ENCODE results near the gene SPSB3. TPM values are rescaled to one million over a fixed set of nuclear protein-coding genes. Genes with fewer than 3 reads are reported as not detected.

SPSB3 gene
- total and polyA plus RNA-seq, 4 donors: 27.7 to 60.5 (median 37.8) TPM

DNA sequence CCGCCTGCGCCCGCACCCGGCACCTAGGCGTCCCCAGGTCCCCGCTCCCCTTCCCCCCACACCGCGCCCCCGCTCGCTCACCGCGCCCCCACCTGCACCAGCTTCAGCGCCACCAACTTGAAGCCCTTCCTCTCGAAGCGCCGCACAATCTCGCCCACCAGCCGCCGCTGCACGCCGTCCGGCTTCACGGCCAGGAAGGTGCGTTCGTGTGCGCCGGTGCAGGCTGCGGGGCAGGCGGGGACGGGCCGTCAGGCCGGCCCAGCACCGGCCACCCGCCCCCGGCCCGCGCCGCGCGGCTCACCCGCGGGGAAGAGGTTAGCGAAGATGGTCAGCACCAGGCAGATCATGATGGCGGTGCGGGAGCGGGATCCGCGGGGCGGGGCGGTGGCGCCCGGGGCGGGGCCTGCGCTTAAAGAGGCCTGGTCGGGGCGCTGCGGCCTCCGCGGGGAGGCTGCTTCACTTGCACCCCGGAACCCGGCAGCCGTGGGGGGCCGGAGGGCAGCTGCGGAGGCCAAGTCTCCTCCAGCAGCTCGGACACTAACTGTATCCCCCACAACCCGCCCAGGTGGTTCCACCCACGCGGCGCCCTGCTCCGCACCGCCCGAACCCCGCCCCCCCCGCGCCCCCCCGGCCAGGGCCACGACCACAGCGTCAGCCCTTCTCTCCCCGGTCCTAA, 11.0 kb downstream of the SPSB3 start, which contains the start of gene NME3:
Gene NME3 (minus strand): TSS at position 356 of the 676 bp plus-strand sequence. CDS start 9 bp downstream, at position 347.
- Histone ChIP-seq H3K4me3 (ENCODE audit: low read depth in 1 of 3, low read length in 3 of 3) (peak within 1 kb of the TSS; percentile 73 to 93 (median 78)), H3K9me3 (ENCODE audit: control insufficient read depth in 4 of 4, low read length in 3 of 4) (no peaks in the 10 kb centered on the region), H3K9ac (ENCODE audit: low read depth in 1 of 2, low read length in 2 of 2) (peak within 1 kb of the TSS; percentile 21 to 62), H3K27me3 (ENCODE audit: control insufficient read depth in 4 of 4, insufficient read depth in 4 of 4, low read length in 3 of 4) (no peaks in the 10 kb centered on the region), H3K36me3 (ENCODE audit: control insufficient read depth in 4 of 4, insufficient read depth in 3 of 4, low read depth in 1 of 4, low read length in 3 of 4) (peaks cover 0 to 20% (median 5%) of the 10 kb centered on the region in 4 donors), H3K27ac (ENCODE audit: low read depth in 1 of 2, low read length in 2 of 2) (peak within 1 kb of the TSS; percentile 83 to 94), H3K4me1 (ENCODE audit: control insufficient read depth in 4 of 4, insufficient read depth in 4 of 4, low read length in 3 of 4) (peaks cover 10 to 50% (median 29%) of the 10 kb centered on the region in 4 donors)
- WGBS: under 1% methylated on average over 79 of the region's 79 CpGs
- TF ChIP-seq YY1 (IDR thresholded peaks at IDR 0.05) (peak; percentile 23), HNF4G (IDR thresholded peaks at IDR 0.05) (no peak)
- DNase-seq (ENCODE audit: low spot score): peak; percentile 87

DNA sequence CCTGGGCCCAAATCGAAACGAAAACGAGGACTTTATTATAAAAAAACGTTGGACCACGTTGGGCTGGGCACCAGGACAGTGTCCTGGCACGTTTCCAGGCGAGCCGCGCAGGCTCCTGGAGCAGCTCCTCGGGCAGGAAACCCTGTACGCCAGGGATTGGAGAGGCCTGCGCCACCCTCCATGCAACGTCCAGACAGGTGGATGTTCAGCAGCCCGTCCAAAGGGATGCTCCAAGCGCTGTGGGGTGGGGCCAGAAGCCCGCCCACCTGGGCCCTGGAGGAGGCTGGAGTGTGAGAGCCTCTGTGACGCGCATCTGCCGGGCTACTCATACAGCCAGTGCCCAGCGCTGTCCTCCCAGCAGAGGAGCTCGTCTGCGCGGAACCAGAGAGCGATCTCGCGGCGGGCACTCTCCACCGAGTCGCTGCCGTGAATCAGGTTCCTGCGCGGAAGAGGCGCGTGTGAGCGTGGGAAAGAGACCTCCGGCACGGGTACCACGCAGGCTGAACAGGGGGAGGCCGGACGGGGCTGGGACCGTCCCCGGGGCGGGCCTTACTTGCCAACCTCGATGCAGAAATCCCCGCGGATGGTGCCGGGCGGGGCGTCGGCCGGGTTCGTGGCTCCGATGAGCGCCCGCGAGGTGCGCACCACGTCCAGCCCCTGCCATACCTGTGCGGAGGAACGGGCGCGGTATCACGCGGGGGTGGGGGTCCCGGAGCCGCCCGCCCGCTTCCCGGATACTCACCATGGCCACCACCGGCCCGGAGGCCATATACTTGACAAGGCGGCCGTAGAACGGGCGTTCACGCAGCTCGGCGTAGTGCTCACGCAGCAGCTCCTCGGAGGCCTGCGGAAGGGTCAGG, 11.8 kb downstream of the SPSB3 start:
- TF ChIP-seq YY1 (IDR thresholded peaks at IDR 0.05): no peak
- TF ChIP-seq HNF4A (conservative IDR thresholded peaks at IDR 0.05): no peak
- TF ChIP-seq NR2F2 (IDR thresholded peaks at IDR 0.05): no peak
- TF ChIP-seq, protein P1, sequence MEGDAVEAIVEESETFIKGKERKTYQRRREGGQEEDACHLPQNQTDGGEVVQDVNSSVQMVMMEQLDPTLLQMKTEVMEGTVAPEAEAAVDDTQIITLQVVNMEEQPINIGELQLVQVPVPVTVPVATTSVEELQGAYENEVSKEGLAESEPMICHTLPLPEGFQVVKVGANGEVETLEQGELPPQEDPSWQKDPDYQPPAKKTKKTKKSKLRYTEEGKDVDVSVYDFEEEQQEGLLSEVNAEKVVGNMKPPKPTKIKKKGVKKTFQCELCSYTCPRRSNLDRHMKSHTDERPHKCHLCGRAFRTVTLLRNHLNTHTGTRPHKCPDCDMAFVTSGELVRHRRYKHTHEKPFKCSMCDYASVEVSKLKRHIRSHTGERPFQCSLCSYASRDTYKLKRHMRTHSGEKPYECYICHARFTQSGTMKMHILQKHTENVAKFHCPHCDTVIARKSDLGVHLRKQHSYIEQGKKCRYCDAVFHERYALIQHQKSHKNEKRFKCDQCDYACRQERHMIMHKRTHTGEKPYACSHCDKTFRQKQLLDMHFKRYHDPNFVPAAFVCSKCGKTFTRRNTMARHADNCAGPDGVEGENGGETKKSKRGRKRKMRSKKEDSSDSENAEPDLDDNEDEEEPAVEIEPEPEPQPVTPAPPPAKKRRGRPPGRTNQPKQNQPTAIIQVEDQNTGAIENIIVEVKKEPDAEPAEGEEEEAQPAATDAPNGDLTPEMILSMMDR (IDR thresholded peaks at IDR 0.05; ENCODE audit: low read depth, low read length, missing input control): no peak
- TF ChIP-seq JUND (IDR thresholded peaks at IDR 0.05): no peak
- TF ChIP-seq, protein P2, sequence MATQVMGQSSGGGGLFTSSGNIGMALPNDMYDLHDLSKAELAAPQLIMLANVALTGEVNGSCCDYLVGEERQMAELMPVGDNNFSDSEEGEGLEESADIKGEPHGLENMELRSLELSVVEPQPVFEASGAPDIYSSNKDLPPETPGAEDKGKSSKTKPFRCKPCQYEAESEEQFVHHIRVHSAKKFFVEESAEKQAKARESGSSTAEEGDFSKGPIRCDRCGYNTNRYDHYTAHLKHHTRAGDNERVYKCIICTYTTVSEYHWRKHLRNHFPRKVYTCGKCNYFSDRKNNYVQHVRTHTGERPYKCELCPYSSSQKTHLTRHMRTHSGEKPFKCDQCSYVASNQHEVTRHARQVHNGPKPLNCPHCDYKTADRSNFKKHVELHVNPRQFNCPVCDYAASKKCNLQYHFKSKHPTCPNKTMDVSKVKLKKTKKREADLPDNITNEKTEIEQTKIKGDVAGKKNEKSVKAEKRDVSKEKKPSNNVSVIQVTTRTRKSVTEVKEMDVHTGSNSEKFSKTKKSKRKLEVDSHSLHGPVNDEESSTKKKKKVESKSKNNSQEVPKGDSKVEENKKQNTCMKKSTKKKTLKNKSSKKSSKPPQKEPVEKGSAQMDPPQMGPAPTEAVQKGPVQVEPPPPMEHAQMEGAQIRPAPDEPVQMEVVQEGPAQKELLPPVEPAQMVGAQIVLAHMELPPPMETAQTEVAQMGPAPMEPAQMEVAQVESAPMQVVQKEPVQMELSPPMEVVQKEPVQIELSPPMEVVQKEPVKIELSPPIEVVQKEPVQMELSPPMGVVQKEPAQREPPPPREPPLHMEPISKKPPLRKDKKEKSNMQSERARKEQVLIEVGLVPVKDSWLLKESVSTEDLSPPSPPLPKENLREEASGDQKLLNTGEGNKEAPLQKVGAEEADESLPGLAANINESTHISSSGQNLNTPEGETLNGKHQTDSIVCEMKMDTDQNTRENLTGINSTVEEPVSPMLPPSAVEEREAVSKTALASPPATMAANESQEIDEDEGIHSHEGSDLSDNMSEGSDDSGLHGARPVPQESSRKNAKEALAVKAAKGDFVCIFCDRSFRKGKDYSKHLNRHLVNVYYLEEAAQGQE (IDR thresholded peaks at IDR 0.05): no peak
- TF ChIP-seq RXRA (IDR thresholded peaks at IDR 0.05): no peak
- TF ChIP-seq HNF4G (IDR thresholded peaks at IDR 0.05): no peak
- TF ChIP-seq GABPA (IDR thresholded peaks at IDR 0.05 in 1 of 2, conservative IDR thresholded peaks at IDR 0.05 in 1 of 2): no peak
- TF ChIP-seq, protein P3, sequence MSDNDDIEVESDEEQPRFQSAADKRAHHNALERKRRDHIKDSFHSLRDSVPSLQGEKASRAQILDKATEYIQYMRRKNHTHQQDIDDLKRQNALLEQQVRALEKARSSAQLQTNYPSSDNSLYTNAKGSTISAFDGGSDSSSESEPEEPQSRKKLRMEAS (IDR thresholded peaks at IDR 0.05): no peak
- TF ChIP-seq TAF1 (conservative IDR thresholded peaks at IDR 0.05): no peak
- Histone ChIP-seq H3K4me1 (ENCODE audit: control insufficient read depth in 4 of 4, insufficient read depth in 4 of 4, low read length in 3 of 4) (peaks cover 10 to 45% (median 29%) of the 10 kb centered on the region in 4 donors), H3K27ac (ENCODE audit: low read depth in 1 of 2, low read length in 2 of 2) (peak overlapping the region; percentile 48 to 64), H3K9me3 (ENCODE audit: control insufficient read depth in 4 of 4, low read length in 3 of 4) (no peaks in the 10 kb centered on the region), H3K4me3 (ENCODE audit: low read depth in 1 of 3, low read length in 3 of 3) (peak overlapping the region; percentile 38 to 93 (median 50)), H3K36me3 (ENCODE audit: control insufficient read depth in 4 of 4, insufficient read depth in 3 of 4, low read depth in 1 of 4, low read length in 3 of 4) (peaks cover 3 to 26% (median 6%) of the 10 kb centered on the region in 4 donors), H3K27me3 (ENCODE audit: control insufficient read depth in 4 of 4, insufficient read depth in 4 of 4, low read length in 3 of 4) (no peaks in the 10 kb centered on the region), H3K9ac (ENCODE audit: low read depth in 1 of 2, low read length in 2 of 2) (peak overlapping the region in 1 of 2 donors; percentile 36)
- DNase-seq (ENCODE audit: low spot score): no peak
- WGBS: 9% methylated on average over 81 of the region's 81 CpGs

All from liver (tissue), 9 donors.